Stimulated activated CD4-positive, alpha-beta T cell treated with anti-CD3 and anti-CD28 coated beads, Interleukin-2, amount 100 ng/mL, for 24 hours (primary cell): ENCODE measurements around the gene LIN54.

Source experiments
- DNase-seq, 2 donors: peaks; one replicate each; pipeline ENCODE4 v3.0.0-alpha.2; 2020

Gene LIN54

GRCh38 chr4:82890901-82891706, 119.5 kb downstream of the LIN54 start, which contains the start of gene SEC31A:
Gene SEC31A (minus strand): TSS chr4:82891153. CDS start chr4:82881936, 9,217 bp downstream.
- DNase-seq = peak; percentile 97 to 98

- no peak for DNase-seq
These were observed 120.1 kb downstream of the LIN54 start for GRCh38 chr4:82890528-82890900.

- no peak for DNase-seq
These were observed 121.3 kb downstream of the LIN54 start for GRCh38 chr4:82889287-82889686.

- no peak for DNase-seq
These were observed 124.3 kb downstream of the LIN54 start for GRCh38 chr4:82886147-82886942.

GRCh38 chr4:82885410-82885809, 125.2 kb downstream of the LIN54 start:
- no peak for DNase-seq
